Measurements from ENCODE around the gene DARS2. TPM values are rescaled to one million over a fixed set of nuclear protein-coding genes. Genes with fewer than 3 reads are reported as not detected.
"Not testable (repeated sequence)": the region's sequence is repeated elsewhere in the genome, so short reads cannot be mapped to it uniquely, and the experiment has no call there.

The DARS2 gene
- total and polyA plus RNA-seq, 4 donors = 5.0 to 13.0 (median 10.1) TPM

DNA sequence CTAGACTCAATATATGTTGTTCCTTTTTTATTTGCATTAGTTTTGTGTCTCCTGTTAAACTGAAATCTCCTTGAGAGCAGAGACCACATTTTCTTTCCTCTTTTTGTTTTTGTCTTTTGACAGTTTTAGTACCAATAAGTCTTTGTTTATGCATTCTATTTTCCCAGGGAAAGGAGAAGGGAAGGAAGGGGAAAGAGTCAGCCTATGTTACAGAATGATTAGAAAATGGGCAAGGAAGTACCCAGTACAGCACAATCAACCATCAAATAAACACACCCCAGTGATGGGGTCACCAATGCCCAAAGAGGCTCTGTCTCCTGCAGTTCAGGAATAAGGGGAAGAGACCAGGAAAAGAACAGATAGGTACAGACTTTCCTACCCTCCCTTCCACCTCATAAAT, 53.8 kb downstream of the DARS2 start (continued):
- TF ChIP-seq, protein P1, sequence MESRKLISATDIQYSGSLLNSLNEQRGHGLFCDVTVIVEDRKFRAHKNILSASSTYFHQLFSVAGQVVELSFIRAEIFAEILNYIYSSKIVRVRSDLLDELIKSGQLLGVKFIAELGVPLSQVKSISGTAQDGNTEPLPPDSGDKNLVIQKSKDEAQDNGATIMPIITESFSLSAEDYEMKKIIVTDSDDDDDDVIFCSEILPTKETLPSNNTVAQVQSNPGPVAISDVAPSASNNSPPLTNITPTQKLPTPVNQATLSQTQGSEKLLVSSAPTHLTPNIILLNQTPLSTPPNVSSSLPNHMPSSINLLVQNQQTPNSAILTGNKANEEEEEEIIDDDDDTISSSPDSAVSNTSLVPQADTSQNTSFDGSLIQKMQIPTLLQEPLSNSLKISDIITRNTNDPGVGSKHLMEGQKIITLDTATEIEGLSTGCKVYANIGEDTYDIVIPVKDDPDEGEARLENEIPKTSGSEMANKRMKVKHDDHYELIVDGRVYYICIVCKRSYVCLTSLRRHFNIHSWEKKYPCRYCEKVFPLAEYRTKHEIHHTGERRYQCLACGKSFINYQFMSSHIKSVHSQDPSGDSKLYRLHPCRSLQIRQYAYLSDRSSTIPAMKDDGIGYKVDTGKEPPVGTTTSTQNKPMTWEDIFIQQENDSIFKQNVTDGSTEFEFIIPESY (IDR thresholded peaks at IDR 0.05) = no peak
- TF ChIP-seq, protein P2, sequence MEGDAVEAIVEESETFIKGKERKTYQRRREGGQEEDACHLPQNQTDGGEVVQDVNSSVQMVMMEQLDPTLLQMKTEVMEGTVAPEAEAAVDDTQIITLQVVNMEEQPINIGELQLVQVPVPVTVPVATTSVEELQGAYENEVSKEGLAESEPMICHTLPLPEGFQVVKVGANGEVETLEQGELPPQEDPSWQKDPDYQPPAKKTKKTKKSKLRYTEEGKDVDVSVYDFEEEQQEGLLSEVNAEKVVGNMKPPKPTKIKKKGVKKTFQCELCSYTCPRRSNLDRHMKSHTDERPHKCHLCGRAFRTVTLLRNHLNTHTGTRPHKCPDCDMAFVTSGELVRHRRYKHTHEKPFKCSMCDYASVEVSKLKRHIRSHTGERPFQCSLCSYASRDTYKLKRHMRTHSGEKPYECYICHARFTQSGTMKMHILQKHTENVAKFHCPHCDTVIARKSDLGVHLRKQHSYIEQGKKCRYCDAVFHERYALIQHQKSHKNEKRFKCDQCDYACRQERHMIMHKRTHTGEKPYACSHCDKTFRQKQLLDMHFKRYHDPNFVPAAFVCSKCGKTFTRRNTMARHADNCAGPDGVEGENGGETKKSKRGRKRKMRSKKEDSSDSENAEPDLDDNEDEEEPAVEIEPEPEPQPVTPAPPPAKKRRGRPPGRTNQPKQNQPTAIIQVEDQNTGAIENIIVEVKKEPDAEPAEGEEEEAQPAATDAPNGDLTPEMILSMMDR (IDR thresholded peaks at IDR 0.05; ENCODE audit: low read depth, low read length, missing input control) = no peak

- not testable (repeated sequence) for H3K9ac ChIP-seq (ENCODE audit: low read depth in 1 of 2, low read length in 2 of 2); H3K27me3 ChIP-seq (ENCODE audit: control insufficient read depth in 4 of 4, insufficient read depth in 4 of 4, low read length in 3 of 4); H3K9me3 ChIP-seq (ENCODE audit: control insufficient read depth in 4 of 4, low read length in 3 of 4); H3K4me1 ChIP-seq (ENCODE audit: control insufficient read depth in 4 of 4, insufficient read depth in 4 of 4, low read length in 3 of 4); H3K4me3 ChIP-seq (ENCODE audit: low read depth in 1 of 3, low read length in 3 of 3); H3K27ac ChIP-seq (ENCODE audit: low read depth in 1 of 2, low read length in 2 of 2); DNase-seq (ENCODE audit: low spot score)
- WGBS = 87% methylated on average over 4 of the region's 4 CpGs
- H3K36me3 ChIP-seq (ENCODE audit: control insufficient read depth in 4 of 4, insufficient read depth in 3 of 4, low read depth in 1 of 4, low read length in 3 of 4) = peaks cover 0 to 10% (median 6%) of the 10 kb centered on the region in 4 donors
These were observed 56.6 kb downstream of the DARS2 start for GRCh38 chr1:173881117-173881516.

GRCh38 chr1:173884701-173885100, 60.2 kb downstream of the DARS2 start:
- Histone ChIP-seq H3K4me3 (ENCODE audit: low read depth in 1 of 3, low read length in 3 of 3) (no peak overlapping the region), H3K27ac (ENCODE audit: low read depth in 1 of 2, low read length in 2 of 2) (no peak overlapping the region), H3K27me3 (ENCODE audit: control insufficient read depth in 4 of 4, insufficient read depth in 4 of 4, low read length in 3 of 4) (no peaks in the 10 kb centered on the region), H3K36me3 (ENCODE audit: control insufficient read depth in 4 of 4, insufficient read depth in 3 of 4, low read depth in 1 of 4, low read length in 3 of 4) (peaks cover 2 to 17% (median 9%) of the 10 kb centered on the region in 4 donors), H3K9me3 (ENCODE audit: control insufficient read depth in 4 of 4, low read length in 3 of 4) (no peaks in the 10 kb centered on the region), H3K9ac (ENCODE audit: low read depth in 1 of 2, low read length in 2 of 2) (no peak overlapping the region), H3K4me1 (ENCODE audit: control insufficient read depth in 4 of 4, insufficient read depth in 4 of 4, low read length in 3 of 4) (no peaks in the 10 kb centered on the region)
- TF ChIP-seq, protein P1 (IDR thresholded peaks at IDR 0.05) = no peak
- TF ChIP-seq, protein P2 (IDR thresholded peaks at IDR 0.05; ENCODE audit: low read depth, low read length, missing input control) = no peak
- no peak for TF ChIP-seq NR2F2 (IDR thresholded peaks at IDR 0.05)
- no peak for TF ChIP-seq HNF4G (IDR thresholded peaks at IDR 0.05)
- TF ChIP-seq EGR1 (IDR thresholded peaks at IDR 0.05; ENCODE audit: low read depth in 2 of 2) = no peak
- no peak for TF ChIP-seq FOXA2 (IDR thresholded peaks at IDR 0.05)
- TF ChIP-seq JUND (IDR thresholded peaks at IDR 0.05) = no peak
- no peak for TF ChIP-seq FOXA1 (IDR thresholded peaks at IDR 0.05)
- TF ChIP-seq HNF4A (conservative IDR thresholded peaks at IDR 0.05) = no peak
- TF ChIP-seq YY1 (IDR thresholded peaks at IDR 0.05) = no peak
- TF ChIP-seq RAD21 (IDR thresholded peaks at IDR 0.05) = no peak
- TF ChIP-seq, protein P3, sequence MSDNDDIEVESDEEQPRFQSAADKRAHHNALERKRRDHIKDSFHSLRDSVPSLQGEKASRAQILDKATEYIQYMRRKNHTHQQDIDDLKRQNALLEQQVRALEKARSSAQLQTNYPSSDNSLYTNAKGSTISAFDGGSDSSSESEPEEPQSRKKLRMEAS (IDR thresholded peaks at IDR 0.05) = no peak
- no peak for TF ChIP-seq TAF1 (conservative IDR thresholded peaks at IDR 0.05)
- no peak for TF ChIP-seq SP1 (IDR thresholded peaks at IDR 0.05)
- no peak for TF ChIP-seq REST (IDR thresholded peaks at IDR 0.05)
- no peak for TF ChIP-seq ATF3 (IDR thresholded peaks at IDR 0.05)
- TF ChIP-seq GABPA (IDR thresholded peaks at IDR 0.05 in 1 of 2, conservative IDR thresholded peaks at IDR 0.05 in 1 of 2) = no peak
- TF ChIP-seq RXRA (IDR thresholded peaks at IDR 0.05) = no peak
- WGBS = 77% methylated on average over 5 of the region's 5 CpGs
- no peak for DNase-seq (ENCODE audit: low spot score)
